Karpas-422 (cell line): ENCODE data around the gene CHTF18. TPM values are rescaled to one million over a fixed set of nuclear protein-coding genes. Genes with fewer than 3 reads are reported as not detected.
"Not testable (repeated sequence)": the region's sequence is repeated elsewhere in the genome, so short reads cannot be mapped to it uniquely, and the experiment has no call there.

ENCODE experiments used
- DNase-seq: peaks from one replicate; pipeline ENCODE4 v3.0.0-alpha.2; 2015
- H2AFZ ChIP-seq: fragments of 200-600 bp; sonication (generic); 2 replicates; pipeline ENCODE4 v1.6.1; 2014; ENCODE audit warnings: antibody characterized with exemption, low read length, mixed read lengths
- H3K27ac ChIP-seq: fragments of 200-600 bp; sonication (generic); 2 replicates; pipeline ENCODE4 v1.5.1; 2014; ENCODE audit warnings: mild to moderate bottlenecking, low read length, moderate library complexity
- H3K27me3 ChIP-seq: fragments of 200-600 bp; sonication (generic); 2 replicates; pipeline ENCODE4 v1.6.1; 2014; ENCODE audit warnings: low read length, mixed read lengths
- H3K36me3 ChIP-seq: fragments of 200-600 bp; sonication (generic); 2 replicates; pipeline ENCODE4 v1.6.1; 2014; ENCODE audit warnings: low read length, mixed read lengths; ENCODE audit not compliant: insufficient read depth
- H3K4me1 ChIP-seq: fragments of 200-600 bp; sonication (generic); 2 replicates; pipeline ENCODE4 v1.6.1; 2014; ENCODE audit warnings: mild to moderate bottlenecking, low read length, mixed read lengths
- H3K4me2 ChIP-seq: fragments of 200-600 bp; sonication (generic); 2 replicates; pipeline ENCODE4 v1.6.1; 2014; ENCODE audit warnings: low read length, low read depth, mild to moderate bottlenecking; ENCODE audit not compliant: poor library complexity, severe bottlenecking
- H3K4me3 ChIP-seq: fragments of 200-600 bp; sonication (generic); 2 replicates; pipeline ENCODE4 v1.5.1; 2014; ENCODE audit warnings: mild to moderate bottlenecking, antibody characterized with exemption, low read length, mixed read lengths
- H3K79me2 ChIP-seq: fragments of 200-600 bp; sonication (generic); 2 replicates; pipeline ENCODE4 v1.6.1; 2014; ENCODE audit warnings: mild to moderate bottlenecking, low read length, mixed read lengths
- H3K9ac ChIP-seq: fragments of 200-600 bp; sonication (generic); 2 replicates; pipeline ENCODE4 v1.6.0; 2014; ENCODE audit warnings: low read length
- H3K9me2 ChIP-seq: fragments of 200-600 bp; sonication (generic), shearing (Covaris generic); replicated peaks from 2 replicates; pipeline ENCODE4 v1.6.0; 2014; ENCODE audit warnings: mild to moderate bottlenecking, low read length, moderate library complexity; ENCODE audit not compliant: insufficient read depth
- H3K9me3 ChIP-seq: fragments of 300-700, 200-600 bp; sonication (generic); 2 replicates; pipeline ENCODE4 v1.6.1; 2014; ENCODE audit warnings: low read length, mixed read lengths
- H4K20me1 ChIP-seq: fragments of 200-600 bp; sonication (generic); 2 replicates; pipeline ENCODE4 v1.6.1; 2014; ENCODE audit warnings: mild to moderate bottlenecking, antibody characterized with exemption, low read length, low read depth; ENCODE audit not compliant: insufficient read depth
- total RNA-seq: library from RNA; depleted of rRNA; stranded (reverse); fragments of >200 nt; shearing (Covaris generic); gene quantifications from 2 replicates; pipeline ENCODE4 v1.2.3, GENCODE V29; 2014; ENCODE audit warnings: low replicate concordance

CHTF18 gene
- total RNA-seq, 1 experiment from 2014 or later = 7.9 TPM

DNA sequence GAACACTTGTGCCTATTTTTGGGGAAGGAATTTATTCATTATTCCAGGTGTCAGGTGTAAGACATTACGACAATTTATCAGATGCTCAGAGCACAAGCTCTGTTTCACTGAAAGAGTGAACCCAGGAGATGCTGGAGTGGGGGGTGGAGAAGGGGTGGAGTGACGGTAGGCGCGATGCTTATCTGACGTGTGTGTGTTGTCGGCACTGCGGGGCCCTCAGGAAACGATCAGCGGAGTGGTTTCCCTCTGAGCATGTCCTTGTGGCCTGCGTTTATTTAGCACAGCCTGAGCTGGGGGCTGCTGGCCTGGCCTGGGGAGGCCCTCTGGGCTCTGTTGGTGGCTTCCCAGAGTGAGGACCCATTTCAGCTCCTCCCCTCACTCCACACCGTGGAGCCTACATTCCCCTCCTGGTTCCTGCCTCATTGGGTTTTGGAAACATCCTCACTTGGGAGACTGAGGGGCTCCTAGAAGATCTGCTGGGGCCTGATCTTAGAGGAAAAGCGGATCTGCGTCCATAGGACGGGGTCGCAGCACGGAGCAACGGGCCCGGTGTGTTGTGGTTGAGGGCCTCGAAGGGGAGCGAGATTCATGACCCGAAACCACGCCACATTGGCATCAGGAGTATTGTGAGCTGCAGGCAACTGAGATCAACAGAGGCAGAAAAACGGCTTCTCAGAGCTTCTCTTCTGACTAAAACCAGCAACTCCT is 31.1 kb downstream of the CHTF18 start:
- Histone ChIP-seq H2AFZ (no peak overlapping the region), H3K4me2 (no peak overlapping the region), H3K27me3 (no peaks in the 10 kb centered on the region), H4K20me1 (no peaks in the 10 kb centered on the region), H3K4me3 (no peak overlapping the region), H3K36me3 (no peaks in the 10 kb centered on the region), H3K27ac (no peak overlapping the region), H3K9me2 (no peaks in the 10 kb centered on the region), H3K79me2 (no peaks in the 10 kb centered on the region), H3K4me1 (no peaks in the 10 kb centered on the region), H3K9me3 (no peaks in the 10 kb centered on the region), H3K9ac (no peak overlapping the region)
- DNase-seq = no peak

- H3K9ac ChIP-seq, H3K4me2 ChIP-seq, H3K27me3 ChIP-seq, H4K20me1 ChIP-seq, DNase-seq, H2AFZ ChIP-seq, H3K9me3 ChIP-seq, H3K4me3 ChIP-seq, H3K27ac ChIP-seq, H3K4me1 ChIP-seq, H3K9me2 ChIP-seq, H3K79me2 ChIP-seq, H3K36me3 ChIP-seq: not testable (repeated sequence)
These were observed 31.6 kb downstream of the CHTF18 start for GRCh38 chr16:820044-820408.

DNA sequence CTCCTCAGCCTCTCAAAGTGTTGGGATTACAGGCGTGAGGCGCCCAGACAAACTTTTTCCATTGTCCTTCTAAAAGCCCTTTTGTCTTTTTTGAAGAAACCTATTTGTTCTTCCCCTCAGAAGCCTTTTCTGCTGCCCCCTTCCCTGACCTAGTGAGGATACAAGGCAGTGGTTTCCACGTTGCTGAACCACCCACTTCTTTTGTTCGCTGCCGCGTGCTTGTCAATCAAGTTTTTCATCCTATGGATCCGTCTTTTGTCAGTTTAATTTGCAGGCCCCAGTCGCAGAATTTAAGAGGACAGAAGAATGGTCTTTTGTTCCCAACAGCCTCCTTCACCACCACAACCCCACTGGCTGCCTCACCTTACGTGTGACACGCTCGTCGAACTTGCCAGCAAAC is 32.3 kb downstream of the CHTF18 start:
- no peaks in the 10 kb centered on the region for H3K4me1 ChIP-seq
- H3K9ac ChIP-seq = no peak overlapping the region
- no peaks in the 10 kb centered on the region for H3K36me3 ChIP-seq
- H3K27ac ChIP-seq = no peak overlapping the region
- no peaks in the 10 kb centered on the region for H3K9me3 ChIP-seq
- H3K27me3 ChIP-seq = no peaks in the 10 kb centered on the region
- H3K79me2 ChIP-seq = no peaks in the 10 kb centered on the region
- H3K4me2 ChIP-seq = no peak overlapping the region
- no peaks in the 10 kb centered on the region for H3K9me2 ChIP-seq
- H3K4me3 ChIP-seq = no peak overlapping the region
- no peak overlapping the region for H2AFZ ChIP-seq
- no peak for DNase-seq
- H4K20me1 ChIP-seq = no peaks in the 10 kb centered on the region

- Histone ChIP-seq H3K27me3 (no peaks in the 10 kb centered on the region), H3K4me3 (no peak overlapping the region), H3K36me3 (no peaks in the 10 kb centered on the region), H3K9ac (no peak overlapping the region), H3K4me2 (no peak overlapping the region), H2AFZ (no peak overlapping the region), H3K27ac (no peak overlapping the region), H3K4me1 (no peaks in the 10 kb centered on the region), H3K9me3 (no peaks in the 10 kb centered on the region), H4K20me1 (no peaks in the 10 kb centered on the region), H3K9me2 (no peaks in the 10 kb centered on the region), H3K79me2 (no peaks in the 10 kb centered on the region)
- DNase-seq = no peak
These were observed 33.3 kb downstream of the CHTF18 start for GRCh38 chr16:821751-822150.

- Histone ChIP-seq H3K9ac (no peak overlapping the region), H3K9me3 (no peaks in the 10 kb centered on the region), H3K27ac (no peak overlapping the region)
These were observed 33.9 kb downstream of the CHTF18 start for GRCh38 chr16:822174-822908.

DNA sequence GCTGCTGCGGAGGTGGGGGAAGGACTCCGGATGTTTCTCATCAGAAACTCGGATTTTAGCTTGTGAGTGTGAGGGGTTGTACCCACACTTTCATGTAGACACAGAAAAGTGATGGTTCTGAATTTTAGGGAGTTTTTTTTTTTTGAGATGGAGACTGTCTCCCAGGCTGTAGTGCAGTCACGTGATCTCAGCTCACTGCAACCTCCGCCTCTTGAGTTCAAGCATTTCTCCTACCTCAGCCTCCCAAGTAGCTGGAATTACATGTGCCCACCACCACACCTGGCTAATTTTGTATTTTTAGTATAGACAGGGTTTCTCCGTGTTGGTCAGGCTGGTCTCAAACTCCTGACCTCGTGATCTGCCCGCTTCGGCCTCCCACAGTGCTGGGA is 34.5 kb downstream of the CHTF18 start:
- H4K20me1 ChIP-seq = no peaks in the 10 kb centered on the region
- no peak for DNase-seq
- H3K27me3 ChIP-seq = no peaks in the 10 kb centered on the region

More at GRCh38 chr16:822174-822908, 33.9 kb downstream of the CHTF18 start:
- Histone ChIP-seq H4K20me1 (no peaks in the 10 kb centered on the region), H3K4me3 (no peak overlapping the region), H2AFZ (no peak overlapping the region), H3K9me2 (no peaks in the 10 kb centered on the region), H3K4me1 (no peaks in the 10 kb centered on the region), H3K36me3 (no peaks in the 10 kb centered on the region), H3K27me3 (no peaks in the 10 kb centered on the region), H3K4me2 (no peak overlapping the region), H3K79me2 (no peaks in the 10 kb centered on the region)
- DNase-seq = no peak

GRCh38 chr16:824194-824593 is 35.8 kb downstream of the CHTF18 start:
- no peaks in the 10 kb centered on the region for H3K79me2 ChIP-seq
- H3K27me3 ChIP-seq = no peaks in the 10 kb centered on the region
- no peak for DNase-seq
- no peak overlapping the region for H3K4me2 ChIP-seq
- no peaks in the 10 kb centered on the region for H3K9me2 ChIP-seq
- H3K27ac ChIP-seq = no peak overlapping the region
- H2AFZ ChIP-seq = no peak overlapping the region
- H3K4me1 ChIP-seq = no peaks in the 10 kb centered on the region
- no peaks in the 10 kb centered on the region for H3K36me3 ChIP-seq
- H3K9ac ChIP-seq = no peak overlapping the region
- H4K20me1 ChIP-seq = no peaks in the 10 kb centered on the region
- no peaks in the 10 kb centered on the region for H3K9me3 ChIP-seq
- no peak overlapping the region for H3K4me3 ChIP-seq

More for the DNA sequence above, 34.5 kb downstream of the CHTF18 start:
- H2AFZ ChIP-seq = no peak overlapping the region
- no peak overlapping the region for H3K4me2 ChIP-seq
- H3K36me3 ChIP-seq = no peaks in the 10 kb centered on the region
- H3K9ac ChIP-seq = no peak overlapping the region
- no peaks in the 10 kb centered on the region for H3K4me1 ChIP-seq
- no peaks in the 10 kb centered on the region for H3K9me3 ChIP-seq
- H3K4me3 ChIP-seq = no peak overlapping the region
- H3K27ac ChIP-seq = no peak overlapping the region
- no peaks in the 10 kb centered on the region for H3K9me2 ChIP-seq
- no peaks in the 10 kb centered on the region for H3K79me2 ChIP-seq

DNA sequence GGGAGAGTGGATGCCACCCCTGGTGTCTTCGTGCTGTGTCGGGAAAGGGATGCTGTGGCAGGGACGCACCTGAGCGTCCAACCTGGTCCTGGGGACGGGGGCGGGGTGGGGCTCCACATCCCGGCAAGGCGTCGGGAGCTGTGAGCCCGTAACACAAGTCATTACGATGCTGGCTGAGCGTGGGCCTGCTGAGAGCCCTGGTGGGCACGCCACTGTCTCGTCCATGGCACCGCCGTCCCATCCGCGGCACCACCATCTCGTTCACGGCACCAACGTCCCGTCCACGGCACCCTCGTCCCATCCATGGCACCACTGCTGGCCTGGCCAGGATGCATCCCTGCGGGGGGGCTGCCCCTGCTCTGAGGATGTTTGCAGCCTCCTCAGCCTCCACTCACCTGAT is 36.2 kb downstream of the CHTF18 start:
- H3K79me2 ChIP-seq = no peaks in the 10 kb centered on the region
- H3K27ac ChIP-seq = no peak overlapping the region
- no peaks in the 10 kb centered on the region for H3K27me3 ChIP-seq
- no peak overlapping the region for H3K9ac ChIP-seq
- no peak overlapping the region for H3K4me3 ChIP-seq
- no peak overlapping the region for H3K4me2 ChIP-seq
- no peaks in the 10 kb centered on the region for H3K4me1 ChIP-seq
- no peaks in the 10 kb centered on the region for H4K20me1 ChIP-seq
- no peak overlapping the region for H2AFZ ChIP-seq
- no peaks in the 10 kb centered on the region for H3K9me2 ChIP-seq
- H3K36me3 ChIP-seq = no peaks in the 10 kb centered on the region
- H3K9me3 ChIP-seq = no peaks in the 10 kb centered on the region
- no peak for DNase-seq
